ENCODE measurements around the gene LYRM7.
A peak's percentile ranks its signal among the peaks of the same experiment; 100 is the strongest.
"Not testable (repeated sequence)": the region's sequence is repeated elsewhere in the genome, so short reads cannot be mapped to it uniquely, and the experiment has no call there.

LYRM7 gene

DNA sequence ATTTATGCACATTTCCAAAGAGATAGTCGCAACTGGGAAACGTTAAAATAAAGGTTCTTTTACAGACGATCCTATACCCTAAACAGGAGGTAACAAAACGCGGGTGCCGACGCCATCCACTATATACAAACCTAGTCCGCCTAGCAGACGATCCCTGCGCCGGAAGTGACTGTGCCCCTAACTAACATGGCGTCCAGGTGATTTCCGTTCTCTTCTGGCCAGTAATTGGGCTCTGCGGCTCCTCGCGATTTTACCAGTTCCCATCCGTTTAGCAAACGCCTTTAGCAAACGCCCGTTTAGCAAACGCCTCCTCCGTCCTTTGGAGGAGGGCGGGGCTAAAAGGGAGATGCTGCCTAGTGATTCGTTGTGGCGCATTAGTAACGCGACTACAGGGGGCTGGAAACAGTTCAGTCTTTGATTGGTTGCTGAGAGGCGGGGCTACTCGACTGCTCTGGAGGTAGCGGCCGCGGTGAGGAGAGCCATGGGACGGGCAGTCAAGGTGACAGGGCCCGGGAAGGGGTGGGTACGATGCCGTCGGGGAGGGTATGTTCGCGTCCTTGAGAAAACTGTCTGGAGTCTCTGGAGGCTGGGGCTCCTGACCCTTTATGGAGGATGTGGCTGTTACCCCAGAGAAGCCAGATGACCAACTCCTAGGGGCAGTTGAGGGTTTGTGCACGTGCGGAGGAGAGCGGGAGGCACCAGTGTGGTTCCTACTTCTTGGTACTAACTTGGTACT, at the start of gene LYRM7:
TSS of gene LYRM7 (plus strand) at position 405 of the 736 bp plus-strand sequence. CDS start at position 482, 77 bp downstream.
- ChIA-PET CTCF (no interaction called here), POLR2A (interaction anchor here (0.8 to 1.1 kb wide), 2 partner anchors 44 to 93 kb away, joined by 3 to 4 read pairs; partner anchors contain the start of gene CDC42SE2)
- peak; percentile 93 for DNase-seq (ENCODE audit: extremely low spot score)
- TF ChIP-seq SUZ12 (IDR thresholded peaks at IDR 0.05) (no peak), CTBP1 (IDR thresholded peaks at IDR 0.05; ENCODE audit: borderline replicate concordance) (no peak), LEF1 (IDR thresholded peaks at IDR 0.05; ENCODE audit: borderline replicate concordance) (no peak), L3MBTL2 (conservative IDR thresholded peaks at IDR 0.05) (peak; percentile 90), FOXA1 (IDR thresholded peaks at IDR 0.05) (no peak), TARDBP (IDR thresholded peaks at IDR 0.05) (no peak), ZNF384 (IDR thresholded peaks at IDR 0.05) (no peak), SP1 (IDR thresholded peaks at IDR 0.05) (no peak), FOXK2 (IDR thresholded peaks at IDR 0.05) (no peak), FOXM1 (IDR thresholded peaks at IDR 0.05; ENCODE audit: borderline replicate concordance) (no peak), HDGF (IDR thresholded peaks at IDR 0.05; ENCODE audit: borderline replicate concordance) (peak; percentile 98), NFRKB (IDR thresholded peaks at IDR 0.05) (no peak), ELF4 (IDR thresholded peaks at IDR 0.05) (no peak; the same call in 1 of the 2 replicates), ARNT (IDR thresholded peaks at IDR 0.05) (no peak), BHLHE40 (IDR thresholded peaks at IDR 0.05; ENCODE audit: borderline replicate concordance) (peak; percentile 21; the same call in 1 of the 2 replicates)
- TF ChIP-seq, protein P1, sequence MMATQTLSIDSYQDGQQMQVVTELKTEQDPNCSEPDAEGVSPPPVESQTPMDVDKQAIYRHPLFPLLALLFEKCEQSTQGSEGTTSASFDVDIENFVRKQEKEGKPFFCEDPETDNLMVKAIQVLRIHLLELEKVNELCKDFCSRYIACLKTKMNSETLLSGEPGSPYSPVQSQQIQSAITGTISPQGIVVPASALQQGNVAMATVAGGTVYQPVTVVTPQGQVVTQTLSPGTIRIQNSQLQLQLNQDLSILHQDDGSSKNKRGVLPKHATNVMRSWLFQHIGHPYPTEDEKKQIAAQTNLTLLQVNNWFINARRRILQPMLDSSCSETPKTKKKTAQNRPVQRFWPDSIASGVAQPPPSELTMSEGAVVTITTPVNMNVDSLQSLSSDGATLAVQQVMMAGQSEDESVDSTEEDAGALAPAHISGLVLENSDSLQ (IDR thresholded peaks at IDR 0.05): peak; percentile 71

DNA sequence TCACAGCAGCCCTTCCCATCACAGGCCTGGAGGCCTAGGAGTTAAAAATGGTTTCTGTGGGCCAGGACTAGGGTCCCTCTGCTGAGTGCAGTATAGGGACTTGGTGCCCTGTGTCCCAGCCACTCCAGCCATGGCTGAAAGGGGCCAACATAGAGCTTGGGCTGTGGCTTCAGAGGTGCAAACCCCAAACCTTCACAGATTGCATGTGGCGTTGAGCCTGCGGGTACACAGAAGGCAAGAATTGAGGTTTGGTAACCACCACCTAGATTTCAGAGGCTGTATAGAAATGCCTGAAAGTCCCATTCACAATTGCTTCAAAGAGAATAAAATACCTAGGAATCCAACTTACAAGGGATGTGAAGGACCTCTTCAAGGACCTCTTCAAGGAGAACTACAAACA, 43.5 kb upstream of the LYRM7 start:
- DNase-seq (ENCODE audit: extremely low spot score); POLR2A ChIA-PET; CTCF ChIA-PET: not testable (repeated sequence)

DNA sequence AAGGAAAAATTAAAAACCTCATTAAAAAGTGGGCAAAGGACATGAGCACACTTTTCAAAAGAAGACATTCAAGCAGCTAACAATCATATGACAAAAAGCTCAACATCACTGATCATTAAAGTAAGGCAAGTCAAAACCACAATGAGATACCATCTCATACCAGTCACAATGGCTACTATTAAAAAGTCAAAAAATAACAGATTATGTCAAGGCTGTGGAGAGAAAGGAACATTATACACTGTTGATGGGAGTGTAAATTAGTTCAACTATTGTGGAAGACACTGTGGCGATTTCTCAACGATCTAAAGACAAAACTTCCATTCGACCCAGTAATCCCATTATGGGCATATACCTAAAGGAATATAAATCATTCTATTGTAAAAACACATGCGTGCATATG, 41.4 kb upstream of the LYRM7 start:
- no peak for TF ChIP-seq L3MBTL2 (conservative IDR thresholded peaks at IDR 0.05)
- TF ChIP-seq BHLHE40 (IDR thresholded peaks at IDR 0.05; ENCODE audit: borderline replicate concordance): no peak
- TF ChIP-seq LEF1 (IDR thresholded peaks at IDR 0.05; ENCODE audit: borderline replicate concordance): no peak
- TF ChIP-seq, protein P1 (IDR thresholded peaks at IDR 0.05): no peak
- no peak for DNase-seq (ENCODE audit: extremely low spot score)
- POLR2A ChIA-PET: no interaction called here
- CTCF ChIA-PET: no interaction called here

DNA sequence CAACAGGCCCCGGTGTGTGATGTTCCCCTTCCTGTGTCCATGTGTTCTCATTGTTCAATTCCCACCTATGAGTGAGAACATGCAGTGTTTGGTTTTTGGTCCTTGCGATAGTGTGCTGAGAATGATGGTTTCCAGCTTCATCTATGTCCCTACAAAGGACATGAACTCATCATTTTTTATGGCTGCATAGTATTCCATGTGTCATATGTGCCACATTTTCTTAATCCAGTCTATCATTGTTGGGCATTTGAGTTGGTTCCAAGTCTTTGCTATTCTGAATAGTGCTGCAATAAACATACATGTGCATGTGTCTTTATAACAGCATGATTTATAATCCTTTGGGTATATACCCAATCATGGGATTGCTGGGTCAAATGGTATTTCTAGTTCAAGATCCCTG, 37.7 kb upstream of the LYRM7 start:
- POLR2A ChIA-PET; DNase-seq (ENCODE audit: extremely low spot score); CTCF ChIA-PET: not testable (repeated sequence)

DNA sequence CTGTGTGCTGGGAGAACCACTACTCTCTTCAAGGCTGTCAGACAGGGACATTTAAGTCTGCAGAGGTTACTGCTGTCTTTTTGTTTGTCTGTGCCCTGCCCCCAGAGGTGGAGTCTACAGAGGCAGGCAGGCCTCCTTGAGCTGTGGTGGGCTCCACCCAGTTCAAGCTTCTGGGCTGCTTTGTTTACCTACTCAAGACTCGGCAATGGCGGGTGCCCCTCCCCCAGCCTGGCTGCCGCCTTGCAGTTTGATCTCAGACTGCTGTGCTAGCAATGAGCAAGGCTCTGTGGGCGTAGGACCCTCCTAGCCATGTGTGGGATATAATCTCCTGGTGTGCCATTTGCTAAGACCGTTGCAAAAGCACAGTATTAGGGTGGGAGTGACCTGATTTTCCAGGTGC, 32.3 kb upstream of the LYRM7 start:
- DNase-seq (ENCODE audit: extremely low spot score); POLR2A ChIA-PET; CTCF ChIA-PET: not testable (repeated sequence)

DNA sequence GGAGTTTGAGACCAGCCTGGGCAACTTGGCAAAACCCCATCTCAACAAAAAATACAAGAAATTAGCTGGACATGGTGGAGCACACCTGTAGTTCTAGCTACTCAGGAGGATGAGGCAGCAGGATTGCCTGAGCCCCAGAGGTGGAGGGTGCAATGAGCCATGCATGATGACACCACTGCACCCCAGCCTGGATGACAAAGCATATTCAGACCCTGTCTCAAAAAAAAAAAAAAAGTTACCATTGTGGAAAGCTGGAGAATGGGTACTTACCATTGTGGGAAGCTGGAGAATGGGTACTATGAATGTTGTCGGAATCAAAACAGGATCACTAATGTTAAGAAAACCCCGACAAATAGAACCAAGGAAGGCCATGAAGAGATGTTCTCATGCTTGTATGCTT, 31.4 kb upstream of the LYRM7 start:
- TF ChIP-seq, protein P1 (IDR thresholded peaks at IDR 0.05): no peak
- TF ChIP-seq FOXM1 (IDR thresholded peaks at IDR 0.05; ENCODE audit: borderline replicate concordance): no peak
- no peak for TF ChIP-seq HDGF (IDR thresholded peaks at IDR 0.05; ENCODE audit: borderline replicate concordance)
- no peak for TF ChIP-seq ZNF384 (IDR thresholded peaks at IDR 0.05)
- ChIA-PET POLR2A (no interaction called here), CTCF (no interaction called here)
- DNase-seq (ENCODE audit: extremely low spot score): no peak

DNA sequence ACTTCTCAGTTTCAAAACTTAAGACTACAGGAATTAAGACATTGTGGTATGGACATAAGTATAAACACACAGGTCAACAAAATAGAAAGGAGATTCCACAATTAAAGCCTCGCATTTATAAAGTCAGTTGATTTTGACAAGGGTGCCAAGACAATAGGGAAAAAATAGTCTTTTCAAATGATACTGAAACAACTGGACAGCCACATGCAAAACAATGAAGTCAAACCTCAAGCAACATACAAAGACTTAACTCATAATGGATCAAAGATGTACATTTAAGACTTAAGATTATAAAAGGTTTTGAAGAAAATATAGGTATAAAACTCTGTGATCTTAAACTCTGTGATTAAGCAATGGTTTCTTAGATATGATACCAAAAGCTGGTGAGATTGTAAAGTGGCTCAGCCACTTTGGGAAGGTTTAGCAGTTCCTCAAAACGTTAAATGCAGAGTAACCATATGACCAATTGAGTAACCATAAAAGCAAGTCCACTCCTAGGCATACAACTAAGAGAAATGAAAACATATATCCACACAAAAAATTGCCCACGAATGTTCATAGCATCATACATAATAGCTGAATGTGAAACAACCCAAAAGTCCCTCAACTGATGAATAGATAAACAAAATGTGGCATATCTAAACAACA, 27.6 kb upstream of the LYRM7 start:
- TF ChIP-seq, protein P1 (IDR thresholded peaks at IDR 0.05): no peak
- TF ChIP-seq L3MBTL2 (conservative IDR thresholded peaks at IDR 0.05) (no peak), FOXK2 (IDR thresholded peaks at IDR 0.05) (no peak), SP1 (IDR thresholded peaks at IDR 0.05) (no peak), HDGF (IDR thresholded peaks at IDR 0.05; ENCODE audit: borderline replicate concordance) (no peak), ZNF384 (IDR thresholded peaks at IDR 0.05) (no peak), NFRKB (IDR thresholded peaks at IDR 0.05) (no peak), ELF4 (IDR thresholded peaks at IDR 0.05) (no peak), FOXA1 (IDR thresholded peaks at IDR 0.05) (no peak), TARDBP (IDR thresholded peaks at IDR 0.05) (no peak), ARNT (IDR thresholded peaks at IDR 0.05) (no peak), SUZ12 (IDR thresholded peaks at IDR 0.05) (no peak), CTBP1 (IDR thresholded peaks at IDR 0.05; ENCODE audit: borderline replicate concordance) (no peak), LEF1 (IDR thresholded peaks at IDR 0.05; ENCODE audit: borderline replicate concordance) (no peak), BHLHE40 (IDR thresholded peaks at IDR 0.05; ENCODE audit: borderline replicate concordance) (no peak)
- ChIA-PET CTCF (no interaction called here), POLR2A (no interaction called here)
- no peak for DNase-seq (ENCODE audit: extremely low spot score)

Data from HEK293T (cell line).